Activated CD4-positive, alpha-beta T cell treated with anti-CD3 and anti-CD28 coated beads, Interleukin-2, Interleukin-4, amounts not matched to agents 100 ng/mL and 50 ng/mL, durations not matched to agents 16 hours and 8 hours (primary cell): ENCODE measurements around the gene CDC123.
"Not testable (repeated sequence)": the region's sequence is repeated elsewhere in the genome, so short reads cannot be mapped to it uniquely, and the experiment has no call there.

ENCODE experiments used
- DNase-seq: peaks from one replicate; pipeline ENCODE4 v3.0.0-alpha.2; 2020; ENCODE audit warnings: low spot score

The CDC123 gene

DNA sequence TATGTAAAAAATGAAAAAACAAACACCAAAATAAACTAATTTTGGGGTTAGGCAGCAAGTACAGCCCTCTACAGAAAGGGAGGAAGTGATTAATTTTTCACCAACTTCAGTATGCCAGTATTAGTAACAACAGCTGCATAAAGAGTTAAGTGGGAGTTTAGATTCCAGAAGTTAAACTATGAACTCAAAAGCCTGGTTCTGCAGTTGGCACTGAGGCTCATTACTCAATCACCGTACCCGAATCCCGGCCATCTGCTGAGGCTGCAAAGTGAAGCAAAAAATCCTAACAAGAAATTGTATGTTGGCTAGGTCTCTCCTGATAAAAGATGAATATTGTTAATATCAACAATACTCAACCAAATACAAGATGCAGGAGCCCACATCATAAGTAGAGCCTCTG, 4.3 kb upstream of the CDC123 start:
- DNase-seq: peak; percentile 15

DNA sequence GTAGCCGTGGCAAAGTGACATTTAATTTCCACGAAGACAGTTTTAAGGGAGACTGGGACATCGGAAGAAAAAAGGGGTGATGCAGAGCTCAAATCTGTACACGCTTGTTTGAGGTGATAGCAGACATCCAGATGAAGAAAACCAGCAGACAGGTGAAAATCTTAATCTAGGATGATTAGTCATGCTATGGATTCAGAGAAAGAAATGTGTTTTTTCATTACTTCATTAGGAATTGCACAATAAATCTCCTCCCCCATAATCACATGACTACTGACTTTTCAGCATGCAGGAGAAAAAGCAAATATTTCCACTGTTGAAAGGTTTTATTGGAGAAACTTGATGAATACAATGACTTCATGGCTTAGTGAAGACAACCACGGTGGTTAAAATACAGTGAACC, 2.8 kb upstream of the CDC123 start:
- no peak for DNase-seq

DNA sequence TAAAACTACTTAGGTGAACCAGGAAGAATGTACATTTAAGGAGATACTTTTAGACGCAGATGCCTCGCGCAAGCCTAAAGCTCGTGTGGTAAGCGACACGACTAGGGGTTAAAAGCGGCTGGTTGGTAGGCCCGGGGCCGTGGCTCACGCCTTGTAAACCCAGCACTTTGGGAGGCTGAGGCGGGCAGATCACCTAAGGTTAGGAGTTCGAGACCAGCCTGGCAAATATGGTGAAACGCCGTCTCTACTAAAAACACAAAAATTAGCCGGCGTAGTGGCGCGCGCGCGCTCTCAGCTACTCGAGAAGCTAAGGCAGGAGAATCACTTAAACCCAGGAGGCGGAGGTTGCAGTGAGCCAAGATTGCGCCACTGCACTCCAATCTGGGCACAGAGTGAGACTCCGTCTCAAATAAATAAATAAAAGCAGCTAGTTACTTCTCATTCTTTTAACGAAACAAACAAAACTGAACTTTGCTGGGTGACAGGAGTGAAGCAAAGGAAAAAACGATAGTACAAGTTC, 1.2 kb upstream of the CDC123 start:
- DNase-seq: peak; percentile 46

DNA sequence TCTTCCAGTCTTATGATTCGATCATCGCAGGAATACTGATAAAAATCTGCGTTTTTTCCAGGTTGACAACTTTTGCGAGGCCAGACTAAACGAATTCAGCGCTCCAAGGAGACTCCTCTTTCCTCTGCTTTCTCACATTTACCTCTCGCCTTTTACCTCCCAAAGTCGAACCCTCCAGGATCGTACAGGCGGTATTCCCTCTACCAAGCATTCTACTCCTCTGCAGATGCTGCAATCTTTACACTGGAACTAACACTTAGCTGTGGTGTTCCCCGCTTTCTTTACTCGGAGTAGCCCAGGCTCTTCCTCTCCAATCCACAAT, 746 bp upstream of the CDC123 start:
- DNase-seq: no peak

DNA sequence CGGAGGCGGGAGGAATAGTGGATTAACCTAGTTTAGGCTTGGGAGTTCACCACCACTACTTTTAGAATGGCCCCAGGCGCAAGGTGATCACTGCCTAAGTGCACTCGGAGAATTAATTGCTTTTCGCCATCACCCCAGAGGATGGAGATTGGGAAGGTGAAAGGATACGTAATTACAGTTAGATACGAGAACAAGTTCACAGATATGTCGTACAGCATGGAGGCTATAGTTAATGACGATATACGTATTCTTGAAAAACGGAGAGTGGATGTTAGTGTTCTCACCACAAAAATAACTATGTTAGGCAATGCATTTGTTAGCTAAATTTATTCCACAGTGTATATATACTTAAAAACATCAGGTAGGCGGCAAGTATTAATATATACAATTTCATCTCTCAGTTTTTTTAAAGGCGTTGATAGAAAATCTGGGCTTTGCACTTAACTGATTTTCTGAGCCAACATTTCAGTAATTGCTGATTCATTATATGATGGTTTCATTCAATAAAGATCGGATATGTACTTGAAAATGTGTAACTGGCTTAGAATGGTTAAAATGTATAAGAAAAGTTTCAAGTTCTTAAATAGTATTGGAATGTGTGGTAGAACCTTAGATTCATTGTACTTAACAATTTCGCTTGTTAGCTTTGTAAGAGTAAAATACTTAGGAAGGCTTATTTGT, 683 bp downstream of the CDC123 start:
- DNase-seq: no peak

DNA sequence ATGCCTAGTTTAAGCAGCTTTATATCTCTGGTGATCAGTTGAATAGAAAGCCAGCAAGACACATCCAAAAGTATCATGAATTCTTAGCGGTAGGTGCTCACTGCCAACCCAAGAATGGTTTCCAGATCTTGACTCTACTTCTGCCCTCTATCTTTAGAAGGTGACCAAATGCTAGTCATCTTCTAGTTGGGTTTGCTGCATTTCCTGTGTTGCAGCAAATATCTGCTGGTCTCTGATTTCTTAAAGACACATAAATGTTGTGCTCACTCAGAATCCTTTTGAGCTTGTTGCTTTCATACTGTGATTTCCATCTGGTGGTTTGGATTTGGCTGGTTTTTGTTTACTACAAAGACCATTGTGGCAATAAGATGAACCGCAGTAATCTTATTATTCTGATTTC, 2.2 kb downstream of the CDC123 start:
- peak; percentile 31 for DNase-seq

DNA sequence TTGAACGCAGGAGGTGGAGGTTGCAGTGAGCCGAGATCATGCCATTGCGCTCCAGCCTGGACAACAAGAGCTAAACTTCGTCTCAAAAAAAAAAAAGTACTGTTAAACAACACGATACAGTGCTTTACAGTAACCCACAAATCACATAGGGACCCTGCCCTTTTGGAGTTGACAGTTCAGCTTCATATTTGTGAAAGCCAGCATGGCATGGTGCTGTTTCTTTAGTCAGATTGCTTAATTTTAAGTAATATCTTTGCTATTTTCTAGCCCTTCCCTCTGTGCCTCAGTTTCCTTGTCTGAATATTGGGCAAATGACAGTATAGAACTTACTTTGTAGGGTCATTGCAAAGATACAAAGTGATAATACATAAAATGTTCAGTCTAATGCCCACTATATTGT, 4.9 kb downstream of the CDC123 start:
- DNase-seq: no peak

DNA sequence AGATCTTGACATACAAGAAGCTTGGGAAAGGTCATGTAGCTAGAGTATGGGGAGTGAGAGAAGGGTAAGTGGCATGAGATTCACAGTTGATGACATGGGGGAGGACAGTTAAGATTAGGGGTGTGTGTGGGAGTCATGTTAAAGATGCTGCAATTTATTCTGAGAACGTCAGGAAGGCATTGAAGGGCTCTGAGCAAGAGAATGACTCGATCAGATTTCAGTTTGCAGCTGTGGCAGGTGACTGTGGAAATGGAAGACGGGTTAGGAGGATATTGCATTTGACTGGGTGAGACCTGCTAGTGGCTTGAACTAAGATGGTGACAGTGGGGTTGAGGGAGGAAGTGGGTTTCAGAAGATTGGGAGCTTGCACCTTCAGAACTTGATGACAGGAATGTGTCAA, 5.6 kb downstream of the CDC123 start:
- DNase-seq: peak; percentile 64

DNA sequence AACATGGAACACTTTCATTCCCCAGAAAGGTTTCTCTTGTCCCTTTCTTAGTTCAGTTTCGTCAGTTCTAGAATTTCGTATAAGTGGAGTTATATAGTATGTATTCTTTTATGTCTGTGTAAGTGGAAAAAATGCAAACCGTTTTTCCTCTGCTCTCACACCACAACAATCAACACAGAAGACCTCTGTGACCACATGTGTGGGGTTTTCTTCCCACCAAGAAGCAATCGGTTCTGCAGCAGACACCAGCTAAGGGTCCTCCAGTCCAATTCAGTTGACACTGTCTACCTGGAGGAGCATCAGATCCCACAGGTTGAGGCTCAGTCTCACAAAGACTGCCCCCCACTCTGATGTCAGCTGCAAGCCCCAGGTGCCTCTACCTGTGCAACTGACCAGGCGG, 6.2 kb downstream of the CDC123 start:
- DNase-seq: no peak

DNA sequence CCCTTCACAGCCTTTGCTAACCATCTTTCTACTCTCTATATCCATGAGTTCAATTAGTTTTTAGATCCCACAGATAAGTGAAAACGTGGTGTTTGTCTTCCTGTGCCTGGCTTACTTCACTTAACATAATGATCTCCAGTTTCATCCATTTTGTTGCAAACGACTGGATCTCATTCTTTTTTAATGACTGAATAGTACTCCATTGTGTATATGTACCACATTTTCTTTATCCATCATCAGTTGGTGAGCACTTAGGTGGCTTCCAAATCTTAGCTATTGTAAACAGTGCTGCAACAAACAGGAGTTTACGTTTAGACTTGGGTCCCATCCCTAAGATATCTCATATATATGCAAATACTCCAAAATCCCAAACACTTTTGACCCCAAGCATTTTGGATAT, 9.1 kb downstream of the CDC123 start:
- no peak for DNase-seq

DNA sequence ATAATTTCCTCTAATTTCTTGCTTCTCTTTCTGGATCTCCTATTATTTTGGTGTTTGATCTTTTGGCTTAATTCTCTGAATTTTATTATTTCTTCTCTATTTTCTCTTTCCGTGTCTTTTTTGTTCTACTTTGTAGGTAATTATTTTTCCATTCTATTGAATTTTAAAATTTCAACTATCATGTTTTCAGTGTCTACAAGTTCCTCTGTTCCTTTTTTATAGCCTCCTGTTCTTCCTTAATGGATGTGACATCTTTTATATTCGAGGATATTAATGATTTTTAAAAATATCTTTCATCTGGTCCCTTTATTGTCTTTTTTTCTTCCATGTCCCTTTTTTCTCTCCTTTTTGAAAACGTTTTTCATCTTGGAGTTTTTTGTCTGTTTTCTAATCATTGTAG, 11.1 kb downstream of the CDC123 start:
- no peak for DNase-seq

DNA sequence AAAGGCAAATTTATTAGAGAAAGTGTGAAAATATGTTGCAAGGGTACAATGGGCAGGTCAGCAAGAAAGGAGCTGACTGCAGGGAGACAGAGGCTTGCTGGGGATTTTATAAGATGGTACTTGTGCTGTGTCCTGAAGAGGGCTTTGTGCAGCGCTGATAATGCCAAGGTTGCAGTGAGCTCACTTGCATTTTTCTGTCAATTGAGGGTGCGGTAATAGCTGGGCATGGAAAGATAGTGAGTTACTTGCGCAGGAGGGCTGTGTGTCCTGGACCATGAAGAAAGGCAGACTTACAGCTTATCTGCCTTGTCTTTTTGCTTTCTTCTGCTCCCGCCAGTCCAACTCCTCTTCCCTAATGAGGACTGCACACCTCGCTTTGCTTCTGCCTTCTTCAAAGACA, 12.5 kb downstream of the CDC123 start:
- no peak for DNase-seq

DNA sequence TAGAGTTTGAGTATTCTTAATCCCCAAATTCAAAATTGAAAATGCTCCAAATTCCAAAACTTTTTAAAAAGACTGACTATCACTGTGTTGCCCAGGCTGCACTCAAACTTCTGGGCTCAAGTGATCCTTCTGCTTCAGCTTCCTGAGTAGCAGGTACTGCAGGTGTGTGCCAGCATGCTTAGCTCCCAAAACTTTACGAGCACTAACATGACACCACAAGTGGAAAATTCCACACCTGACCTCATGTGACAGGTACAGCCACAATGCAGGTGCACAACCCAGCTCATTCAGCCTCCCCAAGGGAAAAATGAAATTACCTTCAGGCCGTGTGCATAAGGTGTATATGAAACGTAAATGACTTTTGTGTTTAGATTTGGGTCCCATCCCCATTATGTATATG, 16.5 kb downstream of the CDC123 start:
- no peak for DNase-seq

DNA sequence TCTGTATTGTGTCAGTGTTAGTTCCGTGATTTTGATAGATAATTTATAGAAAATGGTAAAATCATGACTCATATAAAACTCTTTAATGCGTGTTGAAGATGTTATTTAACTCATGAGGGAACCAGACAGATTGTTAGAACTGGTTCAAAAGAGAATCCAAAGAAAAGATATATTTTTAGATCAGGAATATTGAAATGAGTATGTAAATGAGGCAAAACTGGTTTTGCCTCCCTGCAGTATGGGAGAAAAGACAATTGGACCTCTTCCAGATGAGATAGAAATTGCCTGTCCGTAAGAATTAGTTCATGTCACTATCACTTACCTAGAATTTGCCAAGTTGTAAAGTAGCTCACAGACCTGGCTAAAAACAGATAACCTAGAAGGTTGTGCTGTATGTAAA, 17.6 kb downstream of the CDC123 start:
- DNase-seq: no peak

DNA sequence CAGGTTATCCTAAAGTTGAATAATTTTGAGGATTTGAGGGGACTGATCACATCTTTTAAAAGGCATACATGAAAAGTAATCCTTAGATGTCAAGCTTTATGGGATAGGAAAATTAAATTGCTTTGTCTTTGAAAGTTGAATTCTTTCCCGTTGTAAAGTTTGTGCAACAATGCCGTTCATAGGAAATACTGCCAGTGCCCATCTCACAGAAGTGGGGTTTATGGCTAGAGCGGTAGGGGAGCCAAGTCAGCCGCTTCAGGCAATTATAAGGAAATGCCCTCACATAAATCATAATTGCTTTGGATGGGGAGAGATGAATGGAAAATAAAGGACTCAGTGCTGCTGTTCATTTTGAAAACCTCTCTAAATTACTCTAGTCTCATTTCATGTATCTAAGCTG, 18.1 kb downstream of the CDC123 start:
- no peak for DNase-seq

DNA sequence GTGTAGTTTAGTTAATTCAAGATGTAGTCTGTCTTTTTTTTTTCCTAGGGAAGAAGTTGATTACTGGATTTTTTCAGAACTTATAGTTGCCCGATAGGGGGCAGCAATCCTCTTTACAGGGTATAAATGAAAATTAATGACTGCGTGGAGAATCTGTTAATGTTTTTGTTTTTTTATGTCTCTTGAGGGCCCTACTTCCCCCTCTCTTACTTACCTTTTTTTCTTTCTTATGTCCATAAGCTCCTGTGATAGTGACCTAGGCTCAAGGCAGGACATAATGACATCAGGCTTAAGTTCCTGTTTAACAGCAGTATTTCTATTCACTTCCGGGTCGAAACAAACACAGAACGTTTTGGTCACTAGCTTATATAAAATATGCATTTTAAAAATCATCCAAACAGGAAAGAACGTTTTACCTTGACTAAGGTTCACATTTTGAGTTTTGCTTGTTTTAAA, 18.8 kb downstream of the CDC123 start:
- peak; percentile 30 for DNase-seq

DNA sequence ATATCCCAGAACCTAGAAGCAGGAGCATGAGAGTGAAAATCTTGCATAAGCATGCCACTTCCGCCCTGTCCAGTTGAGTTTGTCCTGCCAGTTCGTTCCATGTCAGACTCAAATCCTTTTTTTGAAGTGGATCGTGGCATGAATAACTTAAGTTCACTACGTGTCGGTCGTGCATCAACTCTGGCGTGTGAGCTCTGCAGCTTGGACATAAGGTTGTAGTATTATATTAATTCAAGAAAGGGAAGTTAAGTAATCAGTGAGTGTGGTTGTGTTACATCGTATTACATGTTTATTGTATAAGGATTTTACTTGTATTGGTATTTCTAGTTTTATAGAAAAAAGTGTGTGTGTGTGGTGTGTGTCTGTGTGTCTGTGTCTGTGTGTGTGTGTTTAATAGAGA, 23.0 kb downstream of the CDC123 start:
- DNase-seq: no peak

DNA sequence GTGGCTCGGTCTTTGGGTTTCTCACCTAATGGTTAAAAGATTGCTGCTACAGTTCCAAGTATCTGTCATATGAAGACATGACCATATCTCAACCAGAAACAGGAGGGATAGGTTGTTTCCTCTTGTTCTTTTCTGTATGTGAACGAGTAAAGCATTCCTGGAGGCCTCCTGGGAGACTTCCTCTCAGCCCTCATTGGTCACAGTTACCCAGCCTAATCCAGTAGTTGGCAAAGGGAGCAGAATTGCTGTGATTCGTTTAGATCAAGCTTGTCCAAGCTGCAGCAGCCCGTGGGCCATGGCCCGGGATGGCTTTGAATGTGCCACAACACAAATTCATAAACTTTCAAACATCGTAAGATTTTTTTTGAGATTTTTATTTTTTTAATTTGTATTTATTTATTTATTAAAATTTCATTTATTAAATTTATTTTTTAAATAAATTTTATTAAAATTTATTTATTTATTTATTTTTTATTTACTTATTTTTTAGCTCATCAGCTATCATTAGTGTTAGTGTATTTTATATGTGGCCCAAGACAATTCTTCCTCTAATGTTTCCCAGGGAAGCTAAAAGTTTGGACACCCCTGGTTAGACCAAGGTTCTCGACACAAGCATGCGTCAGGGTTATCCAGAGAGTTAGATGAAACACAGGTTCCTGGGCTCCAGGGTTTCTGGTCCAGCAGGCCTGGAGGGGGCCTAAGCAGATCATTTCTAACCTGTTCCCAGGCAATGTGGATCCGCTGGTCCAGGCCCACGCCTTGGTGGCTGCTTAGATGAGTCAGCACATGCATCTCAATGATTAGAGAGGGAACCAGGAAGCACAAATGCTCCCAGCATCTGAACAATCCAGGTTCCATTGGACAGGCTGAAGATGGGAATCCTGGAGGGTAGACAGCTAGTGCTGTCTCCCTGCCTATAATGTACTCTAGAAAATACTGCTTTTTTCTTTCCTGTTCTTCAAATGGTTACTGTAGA, 25.6 kb downstream of the CDC123 start:
- DNase-seq: no peak

DNA sequence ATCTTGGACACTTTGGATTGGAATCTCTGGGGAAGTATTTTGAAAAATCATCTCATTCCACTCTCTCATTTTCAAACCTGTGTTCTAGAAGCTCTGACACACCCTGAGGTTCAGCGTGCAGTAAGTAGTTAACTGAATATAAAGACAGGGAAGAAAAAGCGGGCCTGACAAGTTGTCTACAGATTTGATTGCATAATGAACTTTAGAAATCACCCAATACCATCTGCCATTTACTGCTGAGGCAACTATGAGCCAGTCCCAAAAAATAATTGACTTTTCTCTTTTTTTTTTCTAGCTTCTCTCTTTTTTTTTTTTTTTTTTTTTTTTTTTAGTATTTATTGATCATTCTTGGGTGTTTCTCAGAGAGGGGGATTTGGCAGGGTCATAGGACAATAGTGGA, 29.5 kb downstream of the CDC123 start:
- no peak for DNase-seq

DNA sequence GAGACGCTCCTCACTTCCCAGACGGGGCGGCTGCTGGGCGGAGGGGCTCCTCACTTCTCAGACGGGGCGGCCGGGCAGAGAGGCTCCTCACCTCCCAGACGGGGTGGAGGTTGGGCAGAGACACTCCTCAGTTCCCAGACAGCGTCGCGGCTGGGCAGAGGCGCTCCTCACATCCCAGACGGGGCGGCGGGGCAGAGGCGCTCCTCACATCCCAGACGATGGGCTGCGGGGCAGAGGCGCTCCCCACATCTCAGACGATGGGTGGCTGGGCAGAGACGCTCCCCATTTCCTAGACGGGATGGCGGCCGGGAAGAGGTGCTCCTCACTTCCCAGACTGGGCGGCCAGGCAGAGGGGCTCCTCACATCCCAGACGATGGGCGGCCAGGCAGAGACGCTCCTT, 30.4 kb downstream of the CDC123 start:
- DNase-seq: not testable (repeated sequence)

DNA sequence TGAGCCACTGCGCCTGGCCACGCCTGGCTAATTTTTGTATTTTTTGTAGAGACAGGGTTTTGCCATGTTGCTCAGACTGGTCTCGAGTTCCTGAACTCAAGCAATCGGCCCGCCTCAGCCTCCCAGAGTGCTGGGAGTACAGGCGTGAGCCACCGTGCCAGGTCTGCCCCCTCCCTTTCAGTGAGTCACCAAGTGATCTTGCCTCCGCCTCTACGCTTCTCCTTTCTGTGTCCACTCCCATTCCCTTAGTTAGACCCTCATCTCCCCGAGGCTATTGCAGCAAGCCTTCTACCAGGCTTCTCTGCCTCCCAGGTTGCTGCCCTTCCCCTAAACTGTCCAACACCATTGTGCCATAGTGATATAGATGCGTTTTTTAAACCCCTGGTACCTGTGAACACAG, 32.9 kb downstream of the CDC123 start:
- no peak for DNase-seq

DNA sequence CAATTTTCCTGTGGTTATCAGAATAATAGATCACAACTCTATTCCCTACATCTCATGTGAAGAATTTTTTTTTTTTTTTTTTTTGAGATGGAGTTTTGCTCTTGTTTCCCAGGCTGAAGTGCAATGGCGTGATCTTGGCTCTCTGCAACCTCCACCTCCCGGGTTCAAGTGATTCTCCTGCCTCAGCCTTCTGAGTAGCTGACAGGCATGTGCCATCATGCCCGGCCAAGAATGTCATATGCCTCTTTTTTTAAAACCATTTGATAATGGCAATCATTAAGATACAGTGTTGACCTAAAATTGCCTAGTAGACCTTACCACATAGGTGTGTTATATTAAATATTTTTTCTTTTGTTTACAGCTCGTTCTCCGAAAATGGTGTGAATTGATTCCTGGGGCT, 38.7 kb downstream of the CDC123 start:
- DNase-seq: not testable (repeated sequence)

DNA sequence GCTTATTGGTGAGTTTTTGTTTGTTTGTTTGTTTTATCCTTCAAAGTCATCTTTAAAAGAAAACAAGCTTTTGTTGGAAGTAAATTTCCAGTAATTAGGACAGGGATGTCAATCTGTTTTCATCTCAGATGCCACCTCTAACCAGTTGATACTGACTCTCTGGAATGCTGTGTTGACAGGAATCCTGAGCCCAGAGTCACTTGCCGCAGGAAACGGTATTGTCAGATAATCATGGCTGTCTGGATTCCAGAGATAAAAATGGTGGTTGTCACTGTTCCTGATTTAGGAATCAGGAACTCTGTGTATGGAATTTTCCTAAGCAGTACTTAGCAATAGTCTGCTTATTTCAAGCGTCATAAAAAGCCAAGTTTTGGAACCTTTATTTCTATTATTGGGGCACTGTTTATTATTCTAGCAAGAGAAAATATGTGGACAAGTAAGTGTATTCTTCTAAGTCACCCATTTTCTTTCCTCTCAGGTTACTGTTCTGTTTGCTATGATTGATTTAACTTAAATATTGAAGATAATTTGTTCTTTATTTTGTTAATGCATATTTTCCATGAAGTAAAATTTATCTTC, 39.2 kb downstream of the CDC123 start:
- DNase-seq: no peak
